Tibial nerve (tissue), 4 donors: Measurements from ENCODE around the gene ARFGEF3. TPM values are rescaled to one million over a fixed set of nuclear protein-coding genes. Genes with fewer than 3 reads are reported as not detected.

Source experiments
- DNase-seq, 2 donors: peaks; one replicate each; pipeline ENCODE4 v3.0.0-alpha.2; 2019; ENCODE audit warnings: low spot score in 2 of 2
- H3K27ac ChIP-seq, 4 donors: fragments of 200-600 bp; sonication (generic) in 3 of 4; one replicate each; pipeline ENCODE4 v1.5.1; 2017 to 2019; ENCODE audit warnings: mild to moderate bottlenecking in 1 of 4
- H3K27me3 ChIP-seq, 2 donors: fragments of 200-600 bp; sonication (generic) in 1 of 2; one replicate each; pipeline versions ENCODE4 v1.5.1 to v1.6.0; 2017 to 2019
- H3K36me3 ChIP-seq, 3 donors: fragments of 200-600 bp; sonication (generic); one replicate each; pipeline ENCODE4 v1.5.1; 2018 to 2019
- H3K4me1 ChIP-seq, 4 donors: fragments of 200-600 bp; sonication (generic) in 3 of 4; one replicate each; pipeline ENCODE4 v1.5.1; 2017 to 2019
- H3K4me3 ChIP-seq, 4 donors: fragments of 200-600 bp; sonication (generic) in 3 of 4; one replicate each; pipeline ENCODE4 v1.5.1; 2017 to 2019; ENCODE audit warnings: mild to moderate bottlenecking in 1 of 4, moderate library complexity in 1 of 4
- H3K9me3 ChIP-seq, 4 donors: fragments of 200-600 bp; sonication (generic) in 3 of 4; one replicate each; pipeline ENCODE4 v1.5.1; 2017 to 2019
- EP300 ChIP-seq, 2 donors: sonication (generic); formaldehyde crosslinking; IDR thresholded peaks; one replicate each; pipeline ENCODE4 v1.6.1; 2017; ENCODE audit warnings: antibody characterized with exemption in 2 of 2, mild to moderate bottlenecking in 1 of 2
- POLR2A ChIP-seq, 2 donors: fragments of 450-650 bp; IDR thresholded peaks; one replicate each; pipeline ENCODE4 v1.6.1; 2017; ENCODE audit warnings: antibody characterized with exemption in 2 of 2, mild to moderate bottlenecking in 2 of 2, moderate library complexity in 2 of 2
- WGBS, 2 donors: methylation state at CpG; one replicate each; pipeline ENCODE4 v1.1.5; 2018; 5-methylcytosine and 5-hydroxymethylcytosine counted together
- total RNA-seq, 4 donors: library from RNA; depleted of rRNA; stranded (reverse); fragments of >200 nt; gene quantifications; one replicate each; pipeline ENCODE4 v1.1.0, GENCODE V29; 2016
- TF ChIP-seq, protein P1 (sequence below), 5 experiments: fragments of 200-600 bp in 3 of 5; fragments of 450-650 bp in 2 of 5; sonication (generic) in 3 of 5; IDR thresholded peaks; one replicate each; pipeline ENCODE4 v1.5.1; 2016 to 2019; ENCODE audit warnings: antibody characterized with exemption in 5 of 5, mild to moderate bottlenecking in 3 of 5, moderate library complexity in 2 of 5

ARFGEF3 gene
- total RNA-seq, 4 donors from 2014 or later = 3.9 to 6.9 (median 5.4) TPM

- no peak for DNase-seq
- H3K9me3 ChIP-seq = no peaks in the 10 kb centered on the region
- no peak overlapping the region for H3K27ac ChIP-seq
- H3K27me3 ChIP-seq = no peaks in the 10 kb centered on the region
- H3K4me1 ChIP-seq = no peaks in the 10 kb centered on the region
- TF ChIP-seq, protein P1, sequence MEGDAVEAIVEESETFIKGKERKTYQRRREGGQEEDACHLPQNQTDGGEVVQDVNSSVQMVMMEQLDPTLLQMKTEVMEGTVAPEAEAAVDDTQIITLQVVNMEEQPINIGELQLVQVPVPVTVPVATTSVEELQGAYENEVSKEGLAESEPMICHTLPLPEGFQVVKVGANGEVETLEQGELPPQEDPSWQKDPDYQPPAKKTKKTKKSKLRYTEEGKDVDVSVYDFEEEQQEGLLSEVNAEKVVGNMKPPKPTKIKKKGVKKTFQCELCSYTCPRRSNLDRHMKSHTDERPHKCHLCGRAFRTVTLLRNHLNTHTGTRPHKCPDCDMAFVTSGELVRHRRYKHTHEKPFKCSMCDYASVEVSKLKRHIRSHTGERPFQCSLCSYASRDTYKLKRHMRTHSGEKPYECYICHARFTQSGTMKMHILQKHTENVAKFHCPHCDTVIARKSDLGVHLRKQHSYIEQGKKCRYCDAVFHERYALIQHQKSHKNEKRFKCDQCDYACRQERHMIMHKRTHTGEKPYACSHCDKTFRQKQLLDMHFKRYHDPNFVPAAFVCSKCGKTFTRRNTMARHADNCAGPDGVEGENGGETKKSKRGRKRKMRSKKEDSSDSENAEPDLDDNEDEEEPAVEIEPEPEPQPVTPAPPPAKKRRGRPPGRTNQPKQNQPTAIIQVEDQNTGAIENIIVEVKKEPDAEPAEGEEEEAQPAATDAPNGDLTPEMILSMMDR (IDR thresholded peaks at IDR 0.05) = no peak
- TF ChIP-seq EP300 (IDR thresholded peaks at IDR 0.05) = no peak
- TF ChIP-seq POLR2A (IDR thresholded peaks at IDR 0.05) = no peak
- no peak overlapping the region for H3K4me3 ChIP-seq
- 94 to 97% methylated on average over 3 of the region's 3 CpGs for WGBS, 2 donors
- no peaks in the 10 kb centered on the region for H3K36me3 ChIP-seq
These were observed 79.6 kb downstream of the ARFGEF3 start for GRCh38 chr6:138241381-138241780.

GRCh38 chr6:138241934-138242333 is 80.2 kb downstream of the ARFGEF3 start:
- 91 to 93% methylated on average over 6 of the region's 6 CpGs for WGBS, 2 donors
- Histone ChIP-seq H3K4me3 (no peak overlapping the region), H3K9me3 (no peaks in the 10 kb centered on the region), H3K27me3 (no peaks in the 10 kb centered on the region), H3K4me1 (no peaks in the 10 kb centered on the region), H3K27ac (no peak overlapping the region), H3K36me3 (no peaks in the 10 kb centered on the region)
- TF ChIP-seq, protein P1 (IDR thresholded peaks at IDR 0.05) = no peak
- TF ChIP-seq EP300 (IDR thresholded peaks at IDR 0.05) (no peak), POLR2A (IDR thresholded peaks at IDR 0.05) (no peak)
- DNase-seq = no peak

GRCh38 chr6:138242987-138243592 is 81.4 kb downstream of the ARFGEF3 start:
- Histone ChIP-seq H3K27ac (no peak overlapping the region), H3K36me3 (no peaks in the 10 kb centered on the region), H3K4me3 (no peak overlapping the region), H3K9me3 (no peaks in the 10 kb centered on the region), H3K4me1 (no peaks in the 10 kb centered on the region), H3K27me3 (no peaks in the 10 kb centered on the region)
- 89 to 97% methylated on average over 4 of the region's 4 CpGs for WGBS, 2 donors
- no peak for DNase-seq
- TF ChIP-seq EP300 (IDR thresholded peaks at IDR 0.05) = no peak
- TF ChIP-seq, protein P1 (IDR thresholded peaks at IDR 0.05) = no peak

GRCh38 chr6:138245751-138246150 is 84.0 kb downstream of the ARFGEF3 start:
- Histone ChIP-seq H3K27ac (no peak overlapping the region), H3K4me3 (no peak overlapping the region), H3K27me3 (no peaks in the 10 kb centered on the region), H3K4me1 (no peaks in the 10 kb centered on the region), H3K36me3 (no peaks in the 10 kb centered on the region), H3K9me3 (no peaks in the 10 kb centered on the region)
- DNase-seq = no peak
- 52 to 69% methylated on average over 3 of the region's 3 CpGs for WGBS, 2 donors
- no peak for TF ChIP-seq POLR2A (IDR thresholded peaks at IDR 0.05)
- TF ChIP-seq, protein P1 (IDR thresholded peaks at IDR 0.05) = no peak
- no peak for TF ChIP-seq EP300 (IDR thresholded peaks at IDR 0.05)

- DNase-seq = no peak
- 81 to 85% methylated on average over 3 of the region's 3 CpGs for WGBS, 2 donors
- TF ChIP-seq, protein P1 (IDR thresholded peaks at IDR 0.05) = no peak
- TF ChIP-seq POLR2A (IDR thresholded peaks at IDR 0.05) = no peak
- no peak for TF ChIP-seq EP300 (IDR thresholded peaks at IDR 0.05)
- H3K27me3 ChIP-seq = no peaks in the 10 kb centered on the region
- H3K4me1 ChIP-seq = no peaks in the 10 kb centered on the region
- no peaks in the 10 kb centered on the region for H3K9me3 ChIP-seq
- H3K4me3 ChIP-seq = no peak overlapping the region
- H3K27ac ChIP-seq = no peak overlapping the region
- no peaks in the 10 kb centered on the region for H3K36me3 ChIP-seq
These were observed 85.1 kb downstream of the ARFGEF3 start for GRCh38 chr6:138246650-138247440.
